Panc1 (cell line): ENCODE measurements around the gene KCNJ11.

Experiments used
- CTCF ChIP-seq: fragments of 450-650 bp; IDR thresholded peaks from 2 replicates; pipeline ENCODE4 v1.5.1; 2017; ENCODE audit warnings: mild to moderate bottlenecking
- POLR2AphosphoS5 ChIP-seq: IDR thresholded peaks from 2 replicates; pipeline ENCODE4 v1.6.1; 2012; ENCODE audit warnings: mild to moderate bottlenecking, low read depth, low read length, moderate library complexity
- REST ChIP-seq, 2 experiments: IDR thresholded peaks; 2 replicates each; pipeline ENCODE4 v1.6.1; 2011 to 2012; ENCODE audit warnings: low read depth in 2 of 2, control low read depth in 1 of 2, low read length in 1 of 2, mild to moderate bottlenecking in 1 of 2, moderate library complexity in 1 of 2; ENCODE audit not compliant: insufficient read depth in 1 of 2
- SIN3A ChIP-seq: IDR thresholded peaks from 2 replicates; pipeline ENCODE4 v1.6.1; 2012; ENCODE audit warnings: low read depth, mild to moderate bottlenecking, low read length, moderate library complexity, borderline replicate concordance; ENCODE audit not compliant: insufficient read depth
- TCF7L2 ChIP-seq: IDR thresholded peaks from 2 replicates; pipeline ENCODE4 v1.6.1; 2011; ENCODE audit warnings: mild to moderate bottlenecking, low read depth, low read length, inconsistent platforms

- TF ChIP-seq CTCF (no peak), POLR2AphosphoS5 (no peak), SIN3A (no peak), TCF7L2 (no peak), REST (IDR thresholded peaks at IDR 0.05; ENCODE audit: insufficient read depth in 1 of 2, low read depth in 2 of 2, low read length in 1 of 2) (no peak)
Measured at GRCh38 chr11:17400048-17400775, 11.8 kb upstream of the KCNJ11 start.
